ENCODE results near the gene CERKL. TPM values are rescaled to one million over a fixed set of nuclear protein-coding genes. Genes with fewer than 3 reads are reported as not detected.

CERKL gene
- total RNA-seq, 1 donor from 2014 or later, result not detected

DNA sequence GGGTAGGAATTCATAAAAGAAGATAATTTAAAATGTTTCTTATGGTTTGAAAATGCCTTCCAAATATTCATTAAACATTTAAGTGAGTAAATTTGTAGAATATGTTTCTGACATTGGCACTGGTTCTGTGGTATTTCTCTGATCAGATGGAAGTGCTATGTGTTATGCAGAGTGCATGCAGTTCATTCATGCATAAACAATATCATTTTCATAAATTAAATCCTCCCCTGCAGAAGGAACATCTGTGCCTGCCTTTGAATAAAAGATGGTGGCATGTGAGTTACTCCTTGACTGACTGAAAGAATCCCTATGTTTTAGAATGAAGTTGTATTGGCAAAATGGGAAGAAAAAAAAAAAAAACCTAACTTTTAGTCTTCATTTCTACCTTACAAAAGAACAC is 17.6 kb upstream of the CERKL start:
- no peaks in the 10 kb centered on the region for H3K9me3 Mint-ChIP-seq
- Histone ChIP-seq H3K9me3 (ENCODE audit: low read depth) (no peaks in the 10 kb centered on the region), H2AFZ (replicated peaks) (no peak overlapping the region), H3K36me3 (no peaks in the 10 kb centered on the region), H3K4me3 (no peak overlapping the region), H3K9ac (no peak overlapping the region), H3K4me1 (no peaks in the 10 kb centered on the region), H4K20me1 (ENCODE audit: low read depth) (peaks cover 30% of the 10 kb centered on the region), H3F3A (ENCODE audit: low read depth) (no peaks in the 10 kb centered on the region), H3K4me2 (no peak overlapping the region), H3K79me2 (ENCODE audit: low read depth) (no peaks in the 10 kb centered on the region), H3K27me3 (peaks cover 100% of the 10 kb centered on the region), H3K27ac (no peak overlapping the region)
- no peak overlapping the region for H3K27ac Mint-ChIP-seq
- DNase-seq (ENCODE audit: low spot score), result no peak
- H3K4me1 Mint-ChIP-seq, result peaks cover 8% of the 10 kb centered on the region
- TF ChIP-seq EZH2phosphoT487 (IDR thresholded peaks at IDR 0.05) (no peak), EZH2 (IDR thresholded peaks at IDR 0.05) (no peak)
- TF ChIP-seq, protein P1, sequence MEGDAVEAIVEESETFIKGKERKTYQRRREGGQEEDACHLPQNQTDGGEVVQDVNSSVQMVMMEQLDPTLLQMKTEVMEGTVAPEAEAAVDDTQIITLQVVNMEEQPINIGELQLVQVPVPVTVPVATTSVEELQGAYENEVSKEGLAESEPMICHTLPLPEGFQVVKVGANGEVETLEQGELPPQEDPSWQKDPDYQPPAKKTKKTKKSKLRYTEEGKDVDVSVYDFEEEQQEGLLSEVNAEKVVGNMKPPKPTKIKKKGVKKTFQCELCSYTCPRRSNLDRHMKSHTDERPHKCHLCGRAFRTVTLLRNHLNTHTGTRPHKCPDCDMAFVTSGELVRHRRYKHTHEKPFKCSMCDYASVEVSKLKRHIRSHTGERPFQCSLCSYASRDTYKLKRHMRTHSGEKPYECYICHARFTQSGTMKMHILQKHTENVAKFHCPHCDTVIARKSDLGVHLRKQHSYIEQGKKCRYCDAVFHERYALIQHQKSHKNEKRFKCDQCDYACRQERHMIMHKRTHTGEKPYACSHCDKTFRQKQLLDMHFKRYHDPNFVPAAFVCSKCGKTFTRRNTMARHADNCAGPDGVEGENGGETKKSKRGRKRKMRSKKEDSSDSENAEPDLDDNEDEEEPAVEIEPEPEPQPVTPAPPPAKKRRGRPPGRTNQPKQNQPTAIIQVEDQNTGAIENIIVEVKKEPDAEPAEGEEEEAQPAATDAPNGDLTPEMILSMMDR (IDR thresholded peaks at IDR 0.05), result no peak
- no peaks in the 10 kb centered on the region for H3K36me3 Mint-ChIP-seq
- peaks cover 52% of the 10 kb centered on the region for H3K27me3 Mint-ChIP-seq (ENCODE audit: insufficient read depth, low read depth)
- no peak overlapping the region for H3K4me3 Mint-ChIP-seq

DNA sequence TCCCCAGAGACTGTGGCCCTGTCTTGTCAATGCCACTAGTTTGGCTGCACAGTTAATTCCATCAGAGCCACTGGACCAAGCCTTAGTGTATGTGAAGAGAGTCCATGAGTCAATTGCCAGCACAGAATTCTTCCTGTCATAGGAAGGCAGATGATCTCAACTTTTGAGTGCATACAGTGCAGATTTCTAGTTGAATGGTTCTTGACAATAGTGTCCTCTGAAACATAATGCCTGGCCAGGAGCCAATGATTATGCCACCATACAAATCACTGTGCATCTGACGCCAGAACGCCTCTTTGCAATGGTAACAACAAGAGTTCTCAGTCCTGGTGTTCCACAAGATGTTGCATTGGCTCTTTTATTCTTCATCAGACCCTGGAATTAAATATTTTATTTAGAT is 16.3 kb upstream of the CERKL start:
- Histone ChIP-seq H3K9ac (no peak overlapping the region), H4K20me1 (ENCODE audit: low read depth) (peaks cover 17% of the 10 kb centered on the region), H3K9me3 (ENCODE audit: low read depth) (no peaks in the 10 kb centered on the region), H3K4me2 (no peak overlapping the region), H3K36me3 (no peaks in the 10 kb centered on the region), H3K27ac (no peak overlapping the region), H3K4me3 (no peak overlapping the region), H3K27me3 (peaks cover 100% of the 10 kb centered on the region), H3F3A (ENCODE audit: low read depth) (no peaks in the 10 kb centered on the region), H2AFZ (replicated peaks) (no peak overlapping the region), H3K79me2 (ENCODE audit: low read depth) (no peaks in the 10 kb centered on the region), H3K4me1 (no peaks in the 10 kb centered on the region)
- H3K9me3 Mint-ChIP-seq, result no peaks in the 10 kb centered on the region
- H3K4me3 Mint-ChIP-seq, result no peak overlapping the region
- peaks cover 45% of the 10 kb centered on the region for H3K27me3 Mint-ChIP-seq (ENCODE audit: insufficient read depth, low read depth)
- TF ChIP-seq, protein P1 (IDR thresholded peaks at IDR 0.05), result no peak
- TF ChIP-seq EZH2 (IDR thresholded peaks at IDR 0.05) (no peak), EZH2phosphoT487 (IDR thresholded peaks at IDR 0.05) (no peak)
- no peak for DNase-seq (ENCODE audit: low spot score)
- no peaks in the 10 kb centered on the region for H3K36me3 Mint-ChIP-seq
- peaks cover 5% of the 10 kb centered on the region for H3K4me1 Mint-ChIP-seq
- no peak overlapping the region for H3K27ac Mint-ChIP-seq

DNA sequence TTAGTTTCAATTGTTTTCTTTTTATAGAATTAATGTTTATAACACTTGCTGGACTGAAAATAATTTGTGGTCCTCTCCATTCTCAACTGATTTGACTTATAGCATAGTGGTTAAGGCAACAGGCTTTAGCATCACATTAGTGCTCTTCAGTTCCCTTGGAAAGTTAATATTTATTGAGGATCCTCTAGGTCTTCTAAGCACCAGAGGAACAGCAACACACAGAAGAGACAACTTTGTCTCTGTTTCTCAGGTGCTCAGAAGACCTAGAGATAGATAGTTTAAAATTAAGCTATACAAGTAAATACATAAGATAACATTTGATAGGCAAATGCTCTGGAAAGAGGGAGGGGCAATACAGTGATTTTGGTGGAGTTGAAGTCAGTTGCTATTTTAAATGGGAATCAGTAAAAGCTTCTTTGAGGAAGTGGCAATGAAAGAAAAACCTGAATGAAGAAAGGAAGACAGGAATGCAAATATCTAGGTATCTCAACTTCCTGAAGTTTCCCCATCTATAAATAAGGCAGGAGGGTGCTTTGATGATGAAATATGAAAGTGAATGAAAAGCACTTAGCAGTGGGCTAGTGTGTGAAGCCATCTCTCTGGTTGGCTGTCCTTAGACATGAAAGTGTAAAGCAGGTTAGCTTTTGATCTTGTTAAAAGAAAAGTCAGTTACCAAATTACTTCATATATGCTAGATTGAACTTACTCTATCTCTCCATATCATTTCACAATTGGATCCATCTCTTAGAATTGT is 15.5 kb upstream of the CERKL start:
- H3K36me3 Mint-ChIP-seq, result no peaks in the 10 kb centered on the region
- no peaks in the 10 kb centered on the region for H3K9me3 Mint-ChIP-seq
- Histone ChIP-seq H3K4me1 (no peaks in the 10 kb centered on the region), H4K20me1 (ENCODE audit: low read depth) (peaks cover 11% of the 10 kb centered on the region), H3K4me2 (no peak overlapping the region), H2AFZ (replicated peaks) (no peak overlapping the region), H3K79me2 (ENCODE audit: low read depth) (no peaks in the 10 kb centered on the region), H3K27me3 (peaks cover 94% of the 10 kb centered on the region), H3K4me3 (no peak overlapping the region), H3K27ac (no peak overlapping the region), H3K9me3 (ENCODE audit: low read depth) (no peaks in the 10 kb centered on the region), H3F3A (ENCODE audit: low read depth) (no peaks in the 10 kb centered on the region), H3K36me3 (no peaks in the 10 kb centered on the region), H3K9ac (no peak overlapping the region)
- H3K4me1 Mint-ChIP-seq, result no peaks in the 10 kb centered on the region
- H3K27ac Mint-ChIP-seq, result no peak overlapping the region
- no peak for DNase-seq (ENCODE audit: low spot score)
- TF ChIP-seq EZH2phosphoT487 (IDR thresholded peaks at IDR 0.05) (no peak), EZH2 (IDR thresholded peaks at IDR 0.05) (no peak)
- TF ChIP-seq, protein P1 (IDR thresholded peaks at IDR 0.05), result no peak
- H3K4me3 Mint-ChIP-seq, result no peak overlapping the region
- peaks cover 41% of the 10 kb centered on the region for H3K27me3 Mint-ChIP-seq (ENCODE audit: insufficient read depth, low read depth)
